Panc1 (cell line): ENCODE data around the gene MMADHC. TPM values are rescaled to one million over a fixed set of nuclear protein-coding genes. Genes with fewer than 3 reads are reported as not detected.

ENCODE experiments used
- ATAC-seq: fragments of 200-7000 bp; cut with Tn5 transposase; 2 replicates; pipeline ENCODE4 v1.9.1; 2020; ENCODE audit warnings: mild to moderate bottlenecking, moderate library complexity
- BruUV-seq: library from RNA; stranded (reverse); fragments of 400-500 nt; replicated peaks from 2 replicates; lab custom pipeline; 2021; lab: Mats Ljungman, UMichigan
- CTCF ChIA-PET: fragments of 300-600 bp; sonication (Branson Sonifier 250); formaldehyde crosslinking; loops from one replicate; lab custom pipeline; 2022; ENCODE audit warnings: antibody characterized with exemption; lab: Charles Lee
- POLR2A ChIA-PET: fragments of 300-600 bp; sonication (Branson Sonifier 250); formaldehyde crosslinking; loops from one replicate; lab custom pipeline; 2022; ENCODE audit warnings: antibody characterized with exemption; lab: Charles Lee
- DNase-seq: peaks from one replicate; pipeline ENCODE4 v3.0.0-alpha.2; 2010; ENCODE audit warnings: low read depth, low spot score
- H3K27ac ChIP-seq: 2 replicates; pipeline ENCODE4 v1.5.1; 2011; ENCODE audit warnings: mild to moderate bottlenecking, low read length, inconsistent platforms
- H3K27me3 ChIP-seq: fragments of 200-500 bp; sonication (Bioruptor generic); 2 replicates; pipeline ENCODE4 v1.6.0; 2014; ENCODE audit warnings: low read length, inconsistent platforms; ENCODE audit not compliant: control insufficient read depth, insufficient read depth
- H3K36me3 ChIP-seq: fragments of 200-500 bp; sonication (Bioruptor generic); 2 replicates; pipeline ENCODE4 v1.5.1; 2014; ENCODE audit warnings: inconsistent platforms, mild to moderate bottlenecking, low read length, moderate library complexity; ENCODE audit not compliant: control insufficient read depth, insufficient read depth
- H3K4me1 ChIP-seq: 2 replicates; pipeline ENCODE4 v1.5.1; 2011; ENCODE audit warnings: inconsistent platforms, mild to moderate bottlenecking, low read length, moderate library complexity; ENCODE audit not compliant: control insufficient read depth, insufficient read depth
- H3K4me3 ChIP-seq, 2 experiments: 2 replicates each; pipeline ENCODE4 v1.5.1; 2011 to 2012; ENCODE audit warnings: low read depth in 2 of 2, low read length in 2 of 2, mild to moderate bottlenecking in 2 of 2, inconsistent platforms in 1 of 2, moderate library complexity in 1 of 2
- H3K9me3 ChIP-seq: fragments of 200-500 bp; sonication (Bioruptor generic); 2 replicates; pipeline ENCODE4 v1.5.1; 2014; ENCODE audit warnings: low read depth, mild to moderate bottlenecking, inconsistent platforms, low read length, moderate library complexity; ENCODE audit not compliant: control insufficient read depth, insufficient read depth
- POLR2AphosphoS5 ChIP-seq: IDR thresholded peaks from 2 replicates; pipeline ENCODE4 v1.6.1; 2012; ENCODE audit warnings: mild to moderate bottlenecking, low read depth, low read length, moderate library complexity
- SIN3A ChIP-seq: IDR thresholded peaks from 2 replicates; pipeline ENCODE4 v1.6.1; 2012; ENCODE audit warnings: low read depth, mild to moderate bottlenecking, low read length, moderate library complexity, borderline replicate concordance; ENCODE audit not compliant: insufficient read depth
- TCF7L2 ChIP-seq: IDR thresholded peaks from 2 replicates; pipeline ENCODE4 v1.6.1; 2011; ENCODE audit warnings: mild to moderate bottlenecking, low read depth, low read length, inconsistent platforms
- in situ Hi-C: cut with HindIII; loops from 2 replicates; pipeline ENCODE4 v1.10.0; 2016; ENCODE audit warnings: low sequenced_read_pairs, low pct_unique_long_range_greater_than_20kb
- intact Hi-C: fragments of 100-400 bp; cut with micrococcal nuclease; formaldehyde crosslinking; loops from one replicate; pipeline ENCODE4 v1.10.0; 2022; ENCODE audit not compliant: unreplicated experiment
- total RNA-seq: library from RNA; stranded (reverse); gene quantifications from one replicate; pipeline ENCODE4 v1.2.1, GENCODE V29; 2021; ENCODE audit not compliant: unreplicated experiment
- TF ChIP-seq, protein P1 (sequence below), 2 experiments: IDR thresholded peaks; 2 replicates each; pipeline ENCODE4 v1.6.1; 2011 to 2012; ENCODE audit warnings: low read depth in 2 of 2, control low read depth in 1 of 2, low read length in 1 of 2, mild to moderate bottlenecking in 1 of 2, moderate library complexity in 1 of 2; ENCODE audit not compliant: insufficient read depth in 1 of 2
- TF ChIP-seq, protein P2 (sequence below): fragments of 450-650 bp; IDR thresholded peaks from 2 replicates; pipeline ENCODE4 v1.5.1; 2017; ENCODE audit warnings: mild to moderate bottlenecking

Gene MMADHC
- total RNA-seq, 1 experiment from 2014 or later: 120 TPM

DNA sequence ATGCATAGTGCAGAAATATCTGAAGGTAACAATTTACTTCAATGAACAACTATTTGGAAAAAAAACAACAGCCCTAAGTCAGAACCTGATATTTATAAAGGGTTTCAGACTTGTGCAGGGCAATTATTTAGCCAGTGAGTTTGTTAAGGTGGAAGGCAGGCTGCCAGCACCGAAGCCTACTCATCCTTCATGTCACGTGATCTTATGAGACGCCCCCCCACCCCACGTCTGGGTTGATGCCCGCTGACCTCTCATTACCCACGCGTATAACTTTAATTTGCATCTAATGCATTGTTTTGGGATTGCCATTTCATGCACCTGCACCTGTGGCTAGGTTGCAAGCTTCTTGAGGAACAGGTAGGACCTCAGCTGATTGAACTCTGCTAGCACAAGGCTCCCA, 52.9 kb downstream of the MMADHC start:
- H3K27ac ChIP-seq: no peak overlapping the region
- CTCF ChIA-PET: no interaction called here
- ATAC-seq (no peak), DNase-seq (no peak)
- intact Hi-C loops (no loop called here), in situ Hi-C loops (no loop called here)
- TF ChIP-seq, protein P1, sequence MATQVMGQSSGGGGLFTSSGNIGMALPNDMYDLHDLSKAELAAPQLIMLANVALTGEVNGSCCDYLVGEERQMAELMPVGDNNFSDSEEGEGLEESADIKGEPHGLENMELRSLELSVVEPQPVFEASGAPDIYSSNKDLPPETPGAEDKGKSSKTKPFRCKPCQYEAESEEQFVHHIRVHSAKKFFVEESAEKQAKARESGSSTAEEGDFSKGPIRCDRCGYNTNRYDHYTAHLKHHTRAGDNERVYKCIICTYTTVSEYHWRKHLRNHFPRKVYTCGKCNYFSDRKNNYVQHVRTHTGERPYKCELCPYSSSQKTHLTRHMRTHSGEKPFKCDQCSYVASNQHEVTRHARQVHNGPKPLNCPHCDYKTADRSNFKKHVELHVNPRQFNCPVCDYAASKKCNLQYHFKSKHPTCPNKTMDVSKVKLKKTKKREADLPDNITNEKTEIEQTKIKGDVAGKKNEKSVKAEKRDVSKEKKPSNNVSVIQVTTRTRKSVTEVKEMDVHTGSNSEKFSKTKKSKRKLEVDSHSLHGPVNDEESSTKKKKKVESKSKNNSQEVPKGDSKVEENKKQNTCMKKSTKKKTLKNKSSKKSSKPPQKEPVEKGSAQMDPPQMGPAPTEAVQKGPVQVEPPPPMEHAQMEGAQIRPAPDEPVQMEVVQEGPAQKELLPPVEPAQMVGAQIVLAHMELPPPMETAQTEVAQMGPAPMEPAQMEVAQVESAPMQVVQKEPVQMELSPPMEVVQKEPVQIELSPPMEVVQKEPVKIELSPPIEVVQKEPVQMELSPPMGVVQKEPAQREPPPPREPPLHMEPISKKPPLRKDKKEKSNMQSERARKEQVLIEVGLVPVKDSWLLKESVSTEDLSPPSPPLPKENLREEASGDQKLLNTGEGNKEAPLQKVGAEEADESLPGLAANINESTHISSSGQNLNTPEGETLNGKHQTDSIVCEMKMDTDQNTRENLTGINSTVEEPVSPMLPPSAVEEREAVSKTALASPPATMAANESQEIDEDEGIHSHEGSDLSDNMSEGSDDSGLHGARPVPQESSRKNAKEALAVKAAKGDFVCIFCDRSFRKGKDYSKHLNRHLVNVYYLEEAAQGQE (IDR thresholded peaks at IDR 0.05; ENCODE audit: insufficient read depth in 1 of 2, low read depth in 2 of 2, low read length in 1 of 2): no peak
- TF ChIP-seq, protein P2, sequence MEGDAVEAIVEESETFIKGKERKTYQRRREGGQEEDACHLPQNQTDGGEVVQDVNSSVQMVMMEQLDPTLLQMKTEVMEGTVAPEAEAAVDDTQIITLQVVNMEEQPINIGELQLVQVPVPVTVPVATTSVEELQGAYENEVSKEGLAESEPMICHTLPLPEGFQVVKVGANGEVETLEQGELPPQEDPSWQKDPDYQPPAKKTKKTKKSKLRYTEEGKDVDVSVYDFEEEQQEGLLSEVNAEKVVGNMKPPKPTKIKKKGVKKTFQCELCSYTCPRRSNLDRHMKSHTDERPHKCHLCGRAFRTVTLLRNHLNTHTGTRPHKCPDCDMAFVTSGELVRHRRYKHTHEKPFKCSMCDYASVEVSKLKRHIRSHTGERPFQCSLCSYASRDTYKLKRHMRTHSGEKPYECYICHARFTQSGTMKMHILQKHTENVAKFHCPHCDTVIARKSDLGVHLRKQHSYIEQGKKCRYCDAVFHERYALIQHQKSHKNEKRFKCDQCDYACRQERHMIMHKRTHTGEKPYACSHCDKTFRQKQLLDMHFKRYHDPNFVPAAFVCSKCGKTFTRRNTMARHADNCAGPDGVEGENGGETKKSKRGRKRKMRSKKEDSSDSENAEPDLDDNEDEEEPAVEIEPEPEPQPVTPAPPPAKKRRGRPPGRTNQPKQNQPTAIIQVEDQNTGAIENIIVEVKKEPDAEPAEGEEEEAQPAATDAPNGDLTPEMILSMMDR: no peak
- TF ChIP-seq TCF7L2 (no peak), SIN3A (no peak), POLR2AphosphoS5 (no peak)
- POLR2A ChIA-PET: no interaction called here
- H3K4me3 ChIP-seq: no peak overlapping the region
- no peaks in the 10 kb centered on the region for H3K9me3 ChIP-seq
- no TSS peak for BruUV-seq
- H3K36me3 ChIP-seq: no peaks in the 10 kb centered on the region
- H3K27me3 ChIP-seq: 0 out of 2 replicates have a peak, but pooled peaks cover 4% of the 10 kb centered on the region
- H3K4me1 ChIP-seq: no peaks in the 10 kb centered on the region

GRCh38 chr2:149528983-149529382, 58.6 kb downstream of the MMADHC start:
- POLR2A ChIA-PET: no interaction called here
- Histone ChIP-seq H3K27ac (no peak overlapping the region), H3K9me3 (no peaks in the 10 kb centered on the region)

More at GRCh38 chr2:149528983-149529382, 58.6 kb downstream of the MMADHC start:
- ATAC-seq (no peak), DNase-seq (no peak)
- H3K36me3 ChIP-seq: no peaks in the 10 kb centered on the region
- H3K27me3 ChIP-seq: no peaks in the 10 kb centered on the region
- in situ Hi-C loops (no loop called here), intact Hi-C loops (no loop called here)
- CTCF ChIA-PET: no interaction called here
- TF ChIP-seq, protein P2: no peak
- TF ChIP-seq SIN3A: no peak
- TF ChIP-seq, protein P1 (IDR thresholded peaks at IDR 0.05; ENCODE audit: insufficient read depth in 1 of 2, low read depth in 2 of 2, low read length in 1 of 2): no peak
- no peak for TF ChIP-seq TCF7L2
- TF ChIP-seq POLR2AphosphoS5: no peak
- H3K4me1 ChIP-seq: no peaks in the 10 kb centered on the region
- no peak overlapping the region for H3K4me3 ChIP-seq
- no TSS peak for BruUV-seq
